Measurements from ENCODE around the gene UQCR11.

The UQCR11 gene

GRCh38 chr19:1575323-1576241 lies 29.7 kb downstream of the UQCR11 start:
- no peak for TF ChIP-seq CTCF (IDR thresholded peaks at IDR 0.05; ENCODE audit: insufficient read depth, low read length, missing control alignments)
- CTCF ChIA-PET: interaction anchor here (1.0 to 1.9 kb wide), 3 partner anchors 12 to 97 kb away, joined by 3 to 6 read pairs (median 4); no protein-coding TSS in a partner anchor

GRCh38 chr19:1574354-1575136 lies 30.7 kb downstream of the UQCR11 start:
- H3K4me3 ChIP-seq (ENCODE audit: low read depth, low read length): no peak overlapping the region
- CTCF ChIA-PET: interaction anchor here (1.7 to 1.9 kb wide), 2 partner anchors 13 to 98 kb away, joined by 4 to 6 read pairs; no protein-coding TSS in a partner anchor
- POLR2A ChIA-PET: no interaction called here
- no peak for DNase-seq (ENCODE audit: low read depth, low spot score)
- no peak for TF ChIP-seq CTCF (IDR thresholded peaks at IDR 0.05; ENCODE audit: insufficient read depth, low read length, missing control alignments)

More at GRCh38 chr19:1575323-1576241, 29.7 kb downstream of the UQCR11 start:
- POLR2A ChIA-PET: interaction anchor here (1.4 kb wide), 1 partner anchor 14 kb away, joined by 3 read pairs; no protein-coding TSS in a partner anchor
- no peak for DNase-seq (ENCODE audit: low read depth, low spot score)
- H3K4me3 ChIP-seq (ENCODE audit: low read depth, low read length): no peak overlapping the region

DNA sequence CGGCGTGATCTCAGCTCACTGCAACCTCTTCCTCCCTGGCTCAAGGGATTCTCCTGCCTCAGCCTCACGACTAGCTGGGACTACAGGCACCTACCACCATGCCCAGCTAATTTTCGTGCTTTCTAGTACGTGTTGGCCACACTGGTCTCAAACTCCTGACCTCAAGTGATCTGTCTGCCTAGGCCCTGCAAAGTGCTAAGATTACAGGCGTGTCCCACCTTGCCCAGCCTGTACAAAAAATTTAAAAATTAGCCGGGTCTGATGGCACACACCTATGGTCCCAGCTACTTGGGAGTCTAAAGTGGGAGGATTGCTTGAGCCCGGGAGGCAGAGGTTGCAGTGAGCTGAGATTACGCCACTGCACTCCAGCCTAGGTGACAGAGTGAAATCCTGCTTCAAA lies 32.5 kb downstream of the UQCR11 start:
- ChIA-PET CTCF (interaction anchor here (1.0 kb wide), 1 partner anchor 26 kb away, joined by 4 read pairs; no protein-coding TSS in a partner anchor), POLR2A (interaction anchor here (0.8 kb wide), 1 partner anchor 15 kb away, joined by 3 read pairs; no protein-coding TSS in a partner anchor)
- no peak for TF ChIP-seq CTCF (IDR thresholded peaks at IDR 0.05; ENCODE audit: insufficient read depth, low read length, missing control alignments)
- DNase-seq (ENCODE audit: low read depth, low spot score): no peak
- no peak overlapping the region for H3K4me3 ChIP-seq (ENCODE audit: low read depth, low read length)

DNA sequence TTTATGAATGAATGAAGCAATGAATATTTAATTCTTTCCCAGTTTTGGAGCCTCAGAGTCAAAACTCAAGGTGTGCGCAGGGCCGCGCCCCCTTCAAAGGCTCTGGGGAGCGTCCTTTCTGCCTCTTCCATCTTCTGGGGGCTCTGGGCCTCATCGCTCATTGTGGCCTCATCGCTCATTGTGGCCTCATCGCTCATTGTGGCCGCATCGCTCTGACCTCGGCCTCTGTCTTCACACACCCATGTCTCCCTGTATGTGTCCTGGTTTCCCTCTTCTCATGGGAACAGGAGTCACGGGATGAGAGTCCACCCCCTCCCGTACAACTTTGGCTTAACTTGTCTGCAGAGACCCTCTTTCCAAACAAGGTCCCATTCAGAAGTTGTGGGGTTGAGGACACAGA lies 33.9 kb downstream of the UQCR11 start:
- ChIA-PET POLR2A (no interaction called here), CTCF (no interaction called here)
- no peak for DNase-seq (ENCODE audit: low read depth, low spot score)
- H3K4me3 ChIP-seq (ENCODE audit: low read depth, low read length): no peak overlapping the region
- TF ChIP-seq CTCF (IDR thresholded peaks at IDR 0.05; ENCODE audit: insufficient read depth, low read length, missing control alignments): no peak

GRCh38 chr19:1570836-1571235 lies 34.4 kb downstream of the UQCR11 start:
- TF ChIP-seq CTCF (IDR thresholded peaks at IDR 0.05; ENCODE audit: insufficient read depth, low read length, missing control alignments): no peak
- POLR2A ChIA-PET: no interaction called here
- H3K4me3 ChIP-seq (ENCODE audit: low read depth, low read length): no peak overlapping the region
- no peak for DNase-seq (ENCODE audit: low read depth, low spot score)
- CTCF ChIA-PET: interaction anchor here (1.1 kb wide), 1 partner anchor 24 kb away, joined by 3 read pairs; no protein-coding TSS in a partner anchor
